ENCODE data around the gene GLUD1. TPM values are rescaled to one million over a fixed set of nuclear protein-coding genes. Genes with fewer than 3 reads are reported as not detected.

Gene GLUD1
- polyA plus RNA-seq, 3 donors: 63.6 to 175 (median 163) TPM

- H3K4me1 Mint-ChIP-seq: no peaks in the 10 kb centered on the region
- no peak overlapping the region for H3K9ac ChIP-seq (ENCODE audit: insufficient read depth, low read length, poor library complexity, severe bottlenecking)
- no peak overlapping the region for H3K27ac Mint-ChIP-seq
- H3K27ac ChIP-seq (ENCODE audit: low read depth in 1 of 2, low read length in 2 of 2): no peak overlapping the region
- H3K36me3 ChIP-seq (replicated peaks in 1 of 2; ENCODE audit: control insufficient read depth in 1 of 2, insufficient read depth in 2 of 2, low read length in 2 of 2): no peaks in the 10 kb centered on the region
- intact Hi-C loops (cut with micrococcal nuclease): no loop called here
- H3K36me3 Mint-ChIP-seq: peaks cover 5 to 10% of the 10 kb centered on the region in 2 donors
- no peaks in the 10 kb centered on the region for H3K4me1 ChIP-seq (ENCODE audit: control insufficient read depth in 1 of 2, insufficient read depth in 2 of 2, low read length in 2 of 2)
- no peak for DNase-seq
- no peak for TF ChIP-seq CTCF (IDR thresholded peaks at IDR 0.05)
- no peak overlapping the region for H3K4me3 Mint-ChIP-seq
- no peak overlapping the region for H2AFZ ChIP-seq (ENCODE audit: insufficient read depth, low read depth, low read length, poor library complexity, severe bottlenecking)
- H3K79me2 ChIP-seq (ENCODE audit: insufficient read depth, low read length): no peaks in the 10 kb centered on the region
- H3K4me3 ChIP-seq (replicated peaks in 1 of 3; ENCODE audit: low read depth in 2 of 3, low read length in 3 of 3): no peak overlapping the region
- H3K9me3 Mint-ChIP-seq: no peaks in the 10 kb centered on the region
- no peaks in the 10 kb centered on the region for H4K20me1 ChIP-seq (ENCODE audit: insufficient read depth, low read length)
- H3K27me3 Mint-ChIP-seq (ENCODE audit: low read depth in 3 of 3): peaks cover 2 to 3% (median 3%) of the 10 kb centered on the region in 3 donors
- H3K9me3 ChIP-seq (replicated peaks in 1 of 2; ENCODE audit: control insufficient read depth in 1 of 2, insufficient read depth in 1 of 2, low read length in 2 of 2): no peaks in the 10 kb centered on the region
- no CpG with 5 or more reads among the region's 2 CpGs for WGBS (ENCODE audit: insufficient coverage)
- H3K27me3 ChIP-seq (ENCODE audit: control insufficient read depth in 2 of 2, insufficient read depth in 2 of 2, low read length in 2 of 2): no peaks in the 10 kb centered on the region
- H3K4me2 ChIP-seq (replicated peaks; ENCODE audit: extremely low read depth, low read length, poor library complexity, severe bottlenecking): no peak overlapping the region
These were observed 55.9 kb downstream of the GLUD1 start for GRCh38 chr10:87038786-87039185.

GRCh38 chr10:87038286-87038717 is 56.3 kb downstream of the GLUD1 start:
- Histone ChIP-seq H3K4me1 (ENCODE audit: control insufficient read depth in 1 of 2, insufficient read depth in 2 of 2, low read length in 2 of 2) (no peaks in the 10 kb centered on the region), H3K27ac (ENCODE audit: low read depth in 1 of 2, low read length in 2 of 2) (no peak overlapping the region), H3K9me3 (replicated peaks in 1 of 2; ENCODE audit: control insufficient read depth in 1 of 2, insufficient read depth in 1 of 2, low read length in 2 of 2) (no peaks in the 10 kb centered on the region), H3K36me3 (replicated peaks in 1 of 2; ENCODE audit: control insufficient read depth in 1 of 2, insufficient read depth in 2 of 2, low read length in 2 of 2) (no peaks in the 10 kb centered on the region), H3K4me2 (replicated peaks; ENCODE audit: extremely low read depth, low read length, poor library complexity, severe bottlenecking) (no peak overlapping the region), H4K20me1 (ENCODE audit: insufficient read depth, low read length) (no peaks in the 10 kb centered on the region), H3K4me3 (replicated peaks in 1 of 3; ENCODE audit: low read depth in 2 of 3, low read length in 3 of 3) (no peak overlapping the region), H2AFZ (ENCODE audit: insufficient read depth, low read depth, low read length, poor library complexity, severe bottlenecking) (no peak overlapping the region), H3K79me2 (ENCODE audit: insufficient read depth, low read length) (no peaks in the 10 kb centered on the region), H3K9ac (ENCODE audit: insufficient read depth, low read length, poor library complexity, severe bottlenecking) (no peak overlapping the region), H3K27me3 (ENCODE audit: control insufficient read depth in 2 of 2, insufficient read depth in 2 of 2, low read length in 2 of 2) (no peaks in the 10 kb centered on the region)
- WGBS (ENCODE audit: insufficient coverage): 93% methylated on average over 3 of the region's 3 CpGs
- Mint-ChIP-seq H3K9me3 (no peaks in the 10 kb centered on the region), H3K27me3 (ENCODE audit: low read depth in 3 of 3) (peaks cover 2 to 3% (median 3%) of the 10 kb centered on the region in 3 donors), H3K4me1 (no peaks in the 10 kb centered on the region), H3K36me3 (peaks cover 4 to 6% of the 10 kb centered on the region in 2 donors), H3K27ac (peak overlapping the region in 1 of 7 donors; percentile 2), H3K4me3 (no peak overlapping the region)
- intact Hi-C loops (cut with micrococcal nuclease): no loop called here
- no peak for TF ChIP-seq CTCF (IDR thresholded peaks at IDR 0.05)
- no peak for DNase-seq
